HEK293 (cell line): ENCODE measurements around the gene HOXA3.

Experiments used
- CTCF ChIA-PET: fragments of 350-600 bp; formaldehyde crosslinking; extraction: SDS; loops from one replicate; lab custom pipeline; 2021; ENCODE audit warnings: antibody characterized with exemption; lab: Yijun Ruan, JAX
- POLR2A ChIA-PET: fragments of 300-600 bp; formaldehyde crosslinking; extraction: SDS; loops from one replicate; lab custom pipeline; 2020; ENCODE audit warnings: antibody characterized with exemption, inconsistent platforms; lab: Yijun Ruan, JAX
- H3K27ac ChIP-seq: fragments of 200-500 bp; sonication (Bioruptor generic); 2 replicates; pipeline ENCODE4 v1.5.1; 2014; ENCODE audit warnings: low read depth, low read length, control low read depth, inconsistent platforms; ENCODE audit errors: extremely low read depth
- H3K36me3 ChIP-seq, 2 experiments: fragments of 200-500 bp in 1 of 2; sonication (Bioruptor generic) in 1 of 2; 1 replicate in 1 of 2; 2 replicates in 1 of 2; pipeline ENCODE4 v1.5.1; 2014 to 2017; ENCODE audit warnings: inconsistent platforms in 2 of 2, low read length in 2 of 2; ENCODE audit not compliant: control insufficient read depth in 2 of 2, insufficient read depth in 1 of 2
- H3K4me1 ChIP-seq: fragments of 200-500 bp; sonication (Bioruptor generic); 2 replicates; pipeline ENCODE4 v1.5.1; 2014; ENCODE audit warnings: mild to moderate bottlenecking, low read length, inconsistent platforms; ENCODE audit not compliant: control insufficient read depth, insufficient read depth
- H3K4me3 ChIP-seq: 2 replicates; pipeline ENCODE4 v1.5.1; 2011; ENCODE audit warnings: low read depth, mild to moderate bottlenecking, control low read depth, low read length, moderate library complexity
- H3K9me3 ChIP-seq: fragments of 200-500 bp; sonication (Bioruptor generic); 2 replicates; pipeline ENCODE4 v1.5.1; 2014; ENCODE audit warnings: low read depth, low read length, inconsistent platforms; ENCODE audit not compliant: control insufficient read depth, insufficient read depth
- KLF17 ChIP-seq: fragments of 450-650 bp; formaldehyde crosslinking; IDR thresholded peaks from 2 replicates; pipeline ENCODE4 v1.5.1; 2016; ENCODE audit warnings: missing biosample characterization, missing genetic modification characterization
- PATZ1 ChIP-seq: fragments of 450-650 bp; formaldehyde crosslinking; IDR thresholded peaks from 2 replicates; pipeline ENCODE4 v1.5.1; 2016; ENCODE audit warnings: missing biosample characterization, missing genetic modification characterization
- SP2 ChIP-seq: fragments of 450-650 bp; formaldehyde crosslinking; IDR thresholded peaks from 2 replicates; pipeline ENCODE4 v1.5.1; 2016; ENCODE audit warnings: missing biosample characterization, missing genetic modification characterization
- ZBTB20 ChIP-seq: fragments of 450-650 bp; formaldehyde crosslinking; IDR thresholded peaks from 2 replicates; pipeline ENCODE4 v1.5.1; 2016; ENCODE audit warnings: missing biosample characterization, missing genetic modification characterization
- ZBTB8A ChIP-seq: fragments of 450-650 bp; formaldehyde crosslinking; IDR thresholded peaks from 2 replicates; pipeline ENCODE4 v1.5.1; 2016; ENCODE audit warnings: missing biosample characterization, missing genetic modification characterization
- ZFP41 ChIP-seq: fragments of 450-650 bp; formaldehyde crosslinking; IDR thresholded peaks from 2 replicates; pipeline ENCODE4 v1.5.1; 2016; ENCODE audit warnings: missing biosample characterization, missing genetic modification characterization, borderline replicate concordance
- ZNF174 ChIP-seq: fragments of 450-650 bp; formaldehyde crosslinking; IDR thresholded peaks from 2 replicates; pipeline ENCODE4 v1.5.0; 2017; ENCODE audit warnings: missing biosample characterization, mild to moderate bottlenecking, missing genetic modification characterization
- ZNF184 ChIP-seq: fragments of 450-650 bp; IDR thresholded peaks from 2 replicates; pipeline ENCODE4 v1.5.1; 2018; ENCODE audit warnings: missing biosample characterization, mild to moderate bottlenecking, missing genetic modification characterization
- ZNF311 ChIP-seq: fragments of 450-650 bp; formaldehyde crosslinking; IDR thresholded peaks from 2 replicates; pipeline ENCODE4 v1.5.1; 2017; ENCODE audit warnings: missing biosample characterization, missing genetic modification characterization, borderline replicate concordance
- ZNF335 ChIP-seq: fragments of 450-650 bp; formaldehyde crosslinking; conservative IDR thresholded peaks from 2 replicates; pipeline ENCODE4 v1.5.1; 2016; ENCODE audit warnings: missing biosample characterization, missing genetic modification characterization
- ZNF366 ChIP-seq: fragments of 450-650 bp; formaldehyde crosslinking; conservative IDR thresholded peaks from 2 replicates; pipeline ENCODE4 v1.5.1; 2016; ENCODE audit warnings: missing biosample characterization, missing genetic modification characterization
- ZNF548 ChIP-seq: fragments of 450-650 bp; formaldehyde crosslinking; IDR thresholded peaks from 2 replicates; pipeline ENCODE4 v1.5.1; 2016; ENCODE audit warnings: missing biosample characterization, missing genetic modification characterization
- ZNF600 ChIP-seq: fragments of 450-650 bp; formaldehyde crosslinking; IDR thresholded peaks from 2 replicates; pipeline ENCODE4 v1.5.1; 2016; ENCODE audit warnings: missing biosample characterization, missing genetic modification characterization
- ZNF629 ChIP-seq: fragments of 450-650 bp; formaldehyde crosslinking; IDR thresholded peaks from 2 replicates; pipeline ENCODE4 v1.5.1; 2017; ENCODE audit warnings: missing biosample characterization, missing genetic modification characterization
- ZNF660 ChIP-seq: fragments of 450-650 bp; IDR thresholded peaks from 2 replicates; pipeline ENCODE4 v1.5.1; 2018; ENCODE audit warnings: missing biosample characterization, mild to moderate bottlenecking, missing genetic modification characterization
- ZNF701 ChIP-seq: fragments of 450-650 bp; formaldehyde crosslinking; IDR thresholded peaks from 2 replicates; pipeline ENCODE4 v1.5.1; 2016; ENCODE audit warnings: missing biosample characterization, missing genetic modification characterization
- ZNF777 ChIP-seq: fragments of 450-650 bp; formaldehyde crosslinking; IDR thresholded peaks from 2 replicates; pipeline ENCODE4 v1.5.1; 2017; ENCODE audit warnings: missing biosample characterization, missing genetic modification characterization, borderline replicate concordance
- TF ChIP-seq, protein P1 (sequence below): fragments of 450-650 bp; formaldehyde crosslinking; IDR thresholded peaks from 2 replicates; pipeline ENCODE4 v1.5.0; 2017; ENCODE audit warnings: missing biosample characterization, missing genetic modification characterization, borderline replicate concordance
- TF ChIP-seq, protein P2 (sequence below): fragments of 450-650 bp; formaldehyde crosslinking; IDR thresholded peaks from 2 replicates; pipeline ENCODE4 v1.5.1; 2016; ENCODE audit warnings: missing biosample characterization, missing genetic modification characterization
- TF ChIP-seq, protein P3 (sequence below): fragments of 450-650 bp; formaldehyde crosslinking; IDR thresholded peaks from 2 replicates; pipeline ENCODE4 v1.5.1; 2016; ENCODE audit warnings: missing biosample characterization, missing genetic modification characterization
- TF ChIP-seq, protein P4 (sequence below): fragments of 450-650 bp; formaldehyde crosslinking; IDR thresholded peaks from 2 replicates; pipeline ENCODE4 v1.5.1; 2017; ENCODE audit warnings: missing biosample characterization, missing genetic modification characterization
- TF ChIP-seq, protein P5 (sequence below): fragments of 450-650 bp; formaldehyde crosslinking; optimal IDR thresholded peaks from 2 replicates; pipeline ENCODE3; 2016; ENCODE audit warnings: missing biosample characterization, mild to moderate bottlenecking, missing genetic modification characterization

HOXA3 gene

GRCh38 chr7:27147199-27148030 lies 5.0 kb downstream of the HOXA3 start, which contains the start of gene HOXA6 (continued):
- TF ChIP-seq ZNF629 (peak; percentile 74), ZNF660 (tag by site-specific recombination) (peak; percentile 22; the same call in 1 of the 2 replicates), ZNF366 (peak; percentile 91), ZBTB8A (peak; percentile 51), ZNF777 (peak; percentile 82; the same call in 1 of the 2 replicates), ZNF600 (tag by site-specific recombination) (peak; percentile 79), ZNF335 (tag by site-specific recombination) (peak; percentile 56), ZBTB20 (peak; percentile 89), KLF17 (tag by site-specific recombination) (no peak)
- TF ChIP-seq, protein P1, sequence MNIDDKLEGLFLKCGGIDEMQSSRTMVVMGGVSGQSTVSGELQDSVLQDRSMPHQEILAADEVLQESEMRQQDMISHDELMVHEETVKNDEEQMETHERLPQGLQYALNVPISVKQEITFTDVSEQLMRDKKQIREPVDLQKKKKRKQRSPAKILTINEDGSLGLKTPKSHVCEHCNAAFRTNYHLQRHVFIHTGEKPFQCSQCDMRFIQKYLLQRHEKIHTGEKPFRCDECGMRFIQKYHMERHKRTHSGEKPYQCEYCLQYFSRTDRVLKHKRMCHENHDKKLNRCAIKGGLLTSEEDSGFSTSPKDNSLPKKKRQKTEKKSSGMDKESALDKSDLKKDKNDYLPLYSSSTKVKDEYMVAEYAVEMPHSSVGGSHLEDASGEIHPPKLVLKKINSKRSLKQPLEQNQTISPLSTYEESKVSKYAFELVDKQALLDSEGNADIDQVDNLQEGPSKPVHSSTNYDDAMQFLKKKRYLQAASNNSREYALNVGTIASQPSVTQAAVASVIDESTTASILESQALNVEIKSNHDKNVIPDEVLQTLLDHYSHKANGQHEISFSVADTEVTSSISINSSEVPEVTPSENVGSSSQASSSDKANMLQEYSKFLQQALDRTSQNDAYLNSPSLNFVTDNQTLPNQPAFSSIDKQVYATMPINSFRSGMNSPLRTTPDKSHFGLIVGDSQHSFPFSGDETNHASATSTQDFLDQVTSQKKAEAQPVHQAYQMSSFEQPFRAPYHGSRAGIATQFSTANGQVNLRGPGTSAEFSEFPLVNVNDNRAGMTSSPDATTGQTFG (tag by site-specific recombination), result no peak
- TF ChIP-seq, protein P2, sequence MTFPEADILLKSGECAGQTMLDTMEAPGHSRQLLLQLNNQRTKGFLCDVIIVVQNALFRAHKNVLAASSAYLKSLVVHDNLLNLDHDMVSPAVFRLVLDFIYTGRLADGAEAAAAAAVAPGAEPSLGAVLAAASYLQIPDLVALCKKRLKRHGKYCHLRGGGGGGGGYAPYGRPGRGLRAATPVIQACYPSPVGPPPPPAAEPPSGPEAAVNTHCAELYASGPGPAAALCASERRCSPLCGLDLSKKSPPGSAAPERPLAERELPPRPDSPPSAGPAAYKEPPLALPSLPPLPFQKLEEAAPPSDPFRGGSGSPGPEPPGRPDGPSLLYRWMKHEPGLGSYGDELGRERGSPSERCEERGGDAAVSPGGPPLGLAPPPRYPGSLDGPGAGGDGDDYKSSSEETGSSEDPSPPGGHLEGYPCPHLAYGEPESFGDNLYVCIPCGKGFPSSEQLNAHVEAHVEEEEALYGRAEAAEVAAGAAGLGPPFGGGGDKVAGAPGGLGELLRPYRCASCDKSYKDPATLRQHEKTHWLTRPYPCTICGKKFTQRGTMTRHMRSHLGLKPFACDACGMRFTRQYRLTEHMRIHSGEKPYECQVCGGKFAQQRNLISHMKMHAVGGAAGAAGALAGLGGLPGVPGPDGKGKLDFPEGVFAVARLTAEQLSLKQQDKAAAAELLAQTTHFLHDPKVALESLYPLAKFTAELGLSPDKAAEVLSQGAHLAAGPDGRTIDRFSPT (tag by site-specific recombination), result 0 out of 2 replicates have a peak, but pooled peaks have one; percentile 11
- TF ChIP-seq, all 188 proteins: peak for 17

DNA sequence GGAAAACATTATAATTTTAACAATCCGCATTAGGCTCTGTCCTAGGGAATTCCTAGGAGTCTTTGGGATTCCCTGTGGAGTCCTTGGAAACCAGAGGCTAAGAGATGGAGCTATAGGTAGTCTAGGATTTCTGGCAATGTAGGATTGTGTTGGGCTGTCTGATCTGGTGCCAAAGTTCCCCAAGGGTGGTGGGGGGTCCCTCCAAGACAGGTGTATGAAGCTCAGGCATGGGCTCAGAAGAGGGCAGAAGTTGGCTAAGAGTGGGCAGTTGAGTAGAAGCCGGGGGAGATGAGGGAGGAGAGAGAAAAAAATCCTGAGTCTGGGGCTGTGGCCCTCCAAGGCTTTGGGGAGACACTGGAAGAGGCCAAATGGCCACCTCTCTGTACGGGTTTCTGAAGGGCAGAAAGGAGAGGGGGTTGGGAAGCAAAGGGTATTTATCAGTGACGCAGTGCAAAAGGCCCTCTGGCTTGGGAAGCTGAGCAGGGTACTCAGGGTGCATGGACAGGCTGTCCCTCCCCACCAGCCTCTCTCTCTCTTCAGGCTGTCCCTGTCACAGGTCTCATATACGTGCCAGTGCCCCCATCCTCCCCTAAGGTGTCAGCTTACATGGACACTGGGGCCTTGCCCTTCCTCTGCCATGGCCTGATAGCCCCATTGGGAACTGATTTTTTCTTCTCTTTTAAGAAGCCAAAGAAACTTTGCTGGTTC lies 5.7 kb downstream of the HOXA3 start:
- peaks cover 18% of the 10 kb centered on the region for H3K4me1 ChIP-seq
- H3K27ac ChIP-seq, result peak overlapping the region; percentile 99
- H3K9me3 ChIP-seq, result no peaks in the 10 kb centered on the region
- peak overlapping the region; percentile 59; the same call in 1 of the 2 replicates for H3K4me3 ChIP-seq
- CTCF ChIA-PET, result interaction anchor here (0.5 to 4.1 kb wide), 4 partner anchors 16 to 1147 kb away, joined by 3 to 34 read pairs (median 4); partner anchors contain the start of gene HOXA4
- POLR2A ChIA-PET, result interaction anchor here (1.6 to 5.6 kb wide), 3 partner anchors 16 to 33 kb away, joined by 3 to 42 read pairs (median 10); no protein-coding TSS in a partner anchor
- peaks cover 0 to 67% of the 10 kb centered on the region in 2 experiments; a peak in 2 of 3 replicates for H3K36me3 ChIP-seq
- no peak for TF ChIP-seq ZNF548 (tag by site-specific recombination)
- TF ChIP-seq, protein P3, sequence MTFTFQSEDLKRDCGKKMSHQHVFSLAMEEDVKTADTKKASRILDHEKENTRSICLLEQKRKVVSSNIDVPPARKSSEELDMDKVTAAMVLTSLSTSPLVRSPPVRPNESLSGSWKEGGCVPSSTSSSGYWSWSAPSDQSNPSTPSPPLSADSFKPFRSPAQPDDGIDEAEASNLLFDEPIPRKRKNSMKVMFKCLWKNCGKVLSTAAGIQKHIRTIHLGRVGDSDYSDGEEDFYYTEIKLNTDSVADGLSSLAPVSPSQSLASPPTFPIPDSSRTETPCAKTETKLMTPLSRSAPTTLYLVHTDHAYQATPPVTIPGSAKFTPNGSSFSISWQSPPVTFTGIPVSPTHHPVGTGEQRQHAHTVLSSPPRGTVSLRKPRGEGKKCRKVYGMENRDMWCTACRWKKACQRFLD (tag by site-specific recombination), result no peak
- TF ChIP-seq, protein P4, sequence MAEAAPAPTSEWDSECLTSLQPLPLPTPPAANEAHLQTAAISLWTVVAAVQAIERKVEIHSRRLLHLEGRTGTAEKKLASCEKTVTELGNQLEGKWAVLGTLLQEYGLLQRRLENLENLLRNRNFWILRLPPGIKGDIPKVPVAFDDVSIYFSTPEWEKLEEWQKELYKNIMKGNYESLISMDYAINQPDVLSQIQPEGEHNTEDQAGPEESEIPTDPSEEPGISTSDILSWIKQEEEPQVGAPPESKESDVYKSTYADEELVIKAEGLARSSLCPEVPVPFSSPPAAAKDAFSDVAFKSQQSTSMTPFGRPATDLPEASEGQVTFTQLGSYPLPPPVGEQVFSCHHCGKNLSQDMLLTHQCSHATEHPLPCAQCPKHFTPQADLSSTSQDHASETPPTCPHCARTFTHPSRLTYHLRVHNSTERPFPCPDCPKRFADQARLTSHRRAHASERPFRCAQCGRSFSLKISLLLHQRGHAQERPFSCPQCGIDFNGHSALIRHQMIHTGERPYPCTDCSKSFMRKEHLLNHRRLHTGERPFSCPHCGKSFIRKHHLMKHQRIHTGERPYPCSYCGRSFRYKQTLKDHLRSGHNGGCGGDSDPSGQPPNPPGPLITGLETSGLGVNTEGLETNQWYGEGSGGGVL (tag by site-specific recombination), result no peak
- TF ChIP-seq ZNF184, result no peak
- peak; percentile 77; the same call in 1 of the 2 replicates for TF ChIP-seq PATZ1 (tag by site-specific recombination)
- TF ChIP-seq ZNF311 (tag by site-specific recombination), result no peak
- no peak for TF ChIP-seq ZFP41
- no peak for TF ChIP-seq ZNF174 (tag by site-specific recombination)
- TF ChIP-seq ZNF335 (tag by site-specific recombination), result no peak
- TF ChIP-seq, protein P5, sequence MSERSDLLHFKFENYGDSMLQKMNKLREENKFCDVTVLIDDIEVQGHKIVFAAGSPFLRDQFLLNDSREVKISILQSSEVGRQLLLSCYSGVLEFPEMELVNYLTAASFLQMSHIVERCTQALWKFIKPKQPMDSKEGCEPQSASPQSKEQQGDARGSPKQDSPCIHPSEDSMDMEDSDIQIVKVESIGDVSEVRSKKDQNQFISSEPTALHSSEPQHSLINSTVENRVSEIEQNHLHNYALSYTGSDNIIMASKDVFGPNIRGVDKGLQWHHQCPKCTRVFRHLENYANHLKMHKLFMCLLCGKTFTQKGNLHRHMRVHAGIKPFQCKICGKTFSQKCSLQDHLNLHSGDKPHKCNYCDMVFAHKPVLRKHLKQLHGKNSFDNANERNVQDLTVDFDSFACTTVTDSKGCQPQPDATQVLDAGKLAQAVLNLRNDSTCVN (tag by site-specific recombination), result no peak
- no peak for TF ChIP-seq SP2 (tag by site-specific recombination)
- TF ChIP-seq ZNF701 (tag by site-specific recombination), result no peak
